HepG2 (cell line): Measurements from ENCODE around the gene DLL1. TPM values are rescaled to one million over a fixed set of nuclear protein-coding genes. Genes with fewer than 3 reads are reported as not detected.

ENCODE experiments used
- ATAC-seq: fragments of 200-7000 bp; cut with Tn5 transposase; 3 replicates; pipeline ENCODE4 v1.9.1; 2020; ENCODE audit warnings: mild to moderate bottlenecking, moderate library complexity
- BruUV-seq: library from RNA; stranded (reverse); fragments of 400-500 nt; replicated peaks from 2 replicates; lab custom pipeline; 2021; lab: Mats Ljungman, UMichigan
- CTCF ChIA-PET: fragments of 300-600 bp; formaldehyde crosslinking; extraction: SDS; loops from one replicate; lab custom pipeline; 2021; ENCODE audit warnings: low total read pairs, inconsistent platforms, low intra/inter-chr PET ratio; lab: Yijun Ruan, JAX
- POLR2A ChIA-PET: fragments of 350-600 bp; sonication (Branson Sonifier 250); formaldehyde crosslinking; loops from one replicate; lab custom pipeline; 2020; ENCODE audit warnings: antibody characterized with exemption, inconsistent platforms; lab: Yijun Ruan, JAX
- DNase-seq: peaks from one replicate; pipeline ENCODE4 v3.0.0-alpha.2; 2015; ENCODE audit warnings: low spot score
- FAIRE-seq: peaks from 3 replicates; lab custom pipeline; 2011; peaks lifted over from hg19 to GRCh38; lab: Jason Lieb, UNC
- H2AFZ ChIP-seq: one replicate; pipeline ENCODE4 v1.6.1; 2011; ENCODE audit warnings: low read length, inconsistent platforms
- H3K27ac ChIP-seq: fragments of 300-600 bp; 3 replicates; pipeline ENCODE4 v1.8.0; 2011; ENCODE audit warnings: mixed run types, mild to moderate bottlenecking, mixed read lengths, low read length, inconsistent platforms; ENCODE audit not compliant: insufficient read depth; ENCODE audit errors: extremely low read length
- H3K27me3 ChIP-seq, 2 experiments: fragments of 200-600 bp in 1 of 2; 2 replicates in 1 of 2; 3 replicates in 1 of 2; pipeline versions ENCODE4 v1.6.0 to v1.8.0; 2011; ENCODE audit warnings: low read length in 2 of 2, mild to moderate bottlenecking in 2 of 2, moderate library complexity in 2 of 2, inconsistent platforms in 1 of 2; ENCODE audit not compliant: insufficient read depth in 2 of 2, control insufficient read depth in 1 of 2
- H3K36me3 ChIP-seq, 2 experiments: fragments of 200-600 bp in 1 of 2; replicated peaks in 1 of 2; 2 replicates in 1 of 2; 3 replicates in 1 of 2; pipeline versions ENCODE4 v1.5.1 to v1.8.0; 2011; ENCODE audit warnings: low read length in 2 of 2, inconsistent platforms in 1 of 2; ENCODE audit not compliant: insufficient read depth in 2 of 2, control insufficient read depth in 1 of 2
- H3K4me1 ChIP-seq: 2 replicates; pipeline ENCODE4 v1.5.1; 2012; ENCODE audit warnings: low read length, inconsistent platforms; ENCODE audit not compliant: insufficient read depth
- H3K4me2 ChIP-seq: 2 replicates; pipeline ENCODE4 v1.6.0; 2011; ENCODE audit warnings: low read depth, low read length, inconsistent platforms
- H3K4me3 ChIP-seq, 3 experiments: fragments of 200-600 bp in 1 of 3; sonication (generic), shearing (Covaris generic) in 1 of 3; replicated peaks in 1 of 3; 2 replicates each; pipeline ENCODE4 v1.5.1; 2011 to 2016; ENCODE audit warnings: low read length in 3 of 3, inconsistent platforms in 2 of 3, low read depth in 2 of 3, mild to moderate bottlenecking in 2 of 3, control low read depth in 1 of 3, mixed read lengths in 1 of 3; ENCODE audit not compliant: insufficient read depth in 1 of 3
- H3K79me2 ChIP-seq: one replicate; pipeline ENCODE4 v1.6.1; 2011; ENCODE audit warnings: low read length, inconsistent platforms; ENCODE audit not compliant: insufficient read depth
- H3K9ac ChIP-seq: 2 replicates; pipeline ENCODE4 v1.6.0; 2011; ENCODE audit warnings: mild to moderate bottlenecking, low read depth, low read length, inconsistent platforms; ENCODE audit not compliant: insufficient read depth
- H3K9me3 ChIP-seq: 2 replicates; pipeline ENCODE4 v1.5.1; 2012; ENCODE audit warnings: mild to moderate bottlenecking, low read length
- H4K20me1 ChIP-seq: 2 replicates; pipeline ENCODE4 v1.6.0; 2011; ENCODE audit warnings: inconsistent platforms, mild to moderate bottlenecking, low read length, moderate library complexity; ENCODE audit not compliant: insufficient read depth
- HOXA9 ChIP-seq: sonication (generic); formaldehyde crosslinking; IDR thresholded peaks from 2 replicates; pipeline ENCODE4 v1.8.1; 2022; ENCODE audit warnings: missing genetic modification reagents, mild to moderate bottlenecking, moderate library complexity, borderline replicate concordance
- PCBP1 ChIP-seq: fragments of 200-400 bp; formaldehyde crosslinking; IDR thresholded peaks from 2 replicates; pipeline ENCODE4 v1.6.1; 2017; ENCODE audit warnings: mild to moderate bottlenecking, low read depth, low read length, borderline replicate concordance
- SRF ChIP-seq: IDR thresholded peaks from 2 replicates; pipeline ENCODE4 v1.6.1; 2011; ENCODE audit warnings: mild to moderate bottlenecking, low read depth, low read length, moderate library complexity
- STAG1 ChIP-seq: sonication (generic); formaldehyde crosslinking; IDR thresholded peaks from 2 replicates; pipeline ENCODE4 v1.4.0; 2020; ENCODE audit warnings: missing genetic modification reagents
- ZNF282 ChIP-seq: fragments of 450-650 bp; IDR thresholded peaks from 2 replicates; pipeline ENCODE4 v1.6.1; 2018; ENCODE audit not compliant: partially characterized antibody
- ZNF773 ChIP-seq: sonication (generic); formaldehyde crosslinking; IDR thresholded peaks from 2 replicates; pipeline ENCODE4 v1.4.0; 2020; ENCODE audit warnings: missing genetic modification reagents, borderline replicate concordance
- WGBS: methylation state at CpG from one replicate; pipeline ENCODE4 v1.1.6; 2017; ENCODE audit warnings: low lambda C conversion rate; 5-methylcytosine and 5-hydroxymethylcytosine counted together
- in situ Hi-C: cut with HindIII; loops from 2 replicates; pipeline ENCODE4 v1.10.0; 2017; ENCODE audit warnings: low pct_unique_long_range_greater_than_20kb; ENCODE audit not compliant: extremely low pct_ligation_motif_present
- intact Hi-C: fragments of 100-400 bp; cut with micrococcal nuclease; formaldehyde crosslinking; loops from one replicate; pipeline ENCODE4 v1.10.0; 2022; ENCODE audit not compliant: unreplicated experiment
- polyA plus RNA-seq, 8 experiments: library from polyadenylated mRNA; depleted of rRNA in 3 of 8; stranded (reverse) in 7 of 8; unstranded in 1 of 8; fragments of >200 nt; fragmentation: Illumina TruSeq in 4 of 8; extraction: Trizol in 4 of 8; gene quantifications; 2 replicates each; pipeline versions ENCODE4 v1.2.1 to v1.2.3, GENCODE V29; 2011 to 2016; ENCODE audit warnings: low read depth in 4 of 8, missing spikeins in 1 of 8, mixed read lengths in 1 of 8; ENCODE audit not compliant: insufficient read depth in 1 of 8
- total RNA-seq, 5 experiments: library from RNA; depleted of rRNA; stranded (reverse); fragments of >200 nt; fragmentation: Illumina TruSeq; extraction: Trizol; gene quantifications; 2 replicates each; pipeline ENCODE4 v1.2.3, GENCODE V29; 2016; ENCODE audit warnings: low read depth in 1 of 5

DLL1 gene
- total and polyA plus RNA-seq, 2 of the 13 experiments (the other 11 are each of a cell fraction or from before 2014, with no cell fraction given): not detected

DNA sequence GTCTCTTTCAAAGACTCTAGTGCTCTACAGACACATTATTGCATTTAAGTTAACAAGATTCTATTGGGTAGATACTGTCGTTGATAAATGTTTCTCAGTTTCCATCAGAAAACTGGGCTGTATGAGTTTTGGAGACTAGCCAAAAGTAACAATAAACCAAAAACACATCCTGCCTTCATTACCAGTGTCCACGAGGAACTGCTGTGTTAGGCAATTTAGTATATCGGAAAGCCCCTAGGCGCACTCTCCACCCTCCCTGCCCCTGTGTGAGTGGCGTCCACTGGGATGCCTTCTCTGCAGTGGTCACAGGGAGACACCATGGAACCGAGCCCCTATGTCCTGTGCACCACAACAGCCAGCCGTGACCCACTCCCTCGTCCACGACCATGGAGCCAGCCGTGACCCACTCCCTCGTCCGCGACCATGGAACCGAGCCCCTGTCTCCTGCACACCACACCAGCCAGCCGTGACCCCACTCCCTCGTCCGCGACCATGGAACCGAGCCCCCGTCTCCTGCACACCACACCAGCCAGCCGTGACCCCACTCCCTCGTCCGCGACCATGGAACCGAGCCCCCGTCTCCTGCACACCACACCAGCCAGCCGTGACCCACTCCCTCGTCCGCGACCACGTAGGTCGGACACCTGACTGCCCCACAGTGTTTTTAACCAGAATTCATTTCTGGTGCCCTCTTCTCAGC lies 35.3 kb downstream of the DLL1 start (continued):
- TF ChIP-seq PCBP1 (no peak), ZNF282 (no peak), HOXA9 (CRISPR knock-in tag) (no peak), STAG1 (CRISPR knock-in tag) (no peak)

DNA sequence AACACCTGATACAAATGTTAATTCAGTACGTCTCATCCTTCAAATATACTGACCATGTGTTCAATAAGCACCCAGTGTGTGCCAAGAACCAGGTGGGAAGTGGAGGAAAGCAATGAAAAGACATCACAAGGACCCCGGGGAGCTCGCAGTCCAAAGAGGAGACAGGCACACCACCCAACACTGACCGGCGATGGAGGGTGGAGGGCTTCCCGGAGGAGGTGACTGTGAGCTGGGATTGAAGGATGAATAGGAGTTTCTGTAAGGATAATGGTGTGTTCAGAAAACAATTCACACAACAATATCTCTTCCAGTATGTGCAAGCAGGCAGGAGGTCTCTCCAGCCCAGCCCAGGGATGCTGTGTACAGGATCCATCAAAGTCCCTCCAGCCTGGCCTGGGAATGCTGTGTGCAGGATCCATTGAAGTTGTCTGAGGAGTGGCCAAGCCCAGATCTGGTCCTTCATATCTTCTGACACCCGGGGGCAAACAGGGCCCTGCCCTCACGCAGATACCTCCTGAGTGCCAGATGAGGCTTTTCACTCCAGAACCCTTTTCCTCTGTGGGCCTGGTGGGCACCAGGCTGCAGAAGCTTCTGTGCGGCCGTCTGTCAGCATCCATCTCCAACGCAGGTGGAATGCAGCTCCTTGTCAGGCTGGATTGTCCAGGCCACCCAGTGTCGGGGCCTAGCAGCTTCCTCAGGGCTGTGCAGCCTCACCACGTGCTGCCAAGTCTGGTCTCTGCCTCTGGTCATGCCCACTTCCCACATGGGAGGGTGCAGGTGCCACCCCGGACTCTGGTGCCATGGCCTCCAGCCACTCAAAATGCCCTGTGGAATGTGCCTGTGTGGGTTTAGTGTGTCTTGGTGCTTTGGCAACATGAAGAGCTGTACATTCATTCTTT lies 36.3 kb downstream of the DLL1 start:
- Histone ChIP-seq H3K9ac (no peak overlapping the region), H2AFZ (no peak overlapping the region), H3K4me3 (no peak overlapping the region), H3K9me3 (no peaks in the 10 kb centered on the region), H4K20me1 (no peaks in the 10 kb centered on the region), H3K4me1 (no peaks in the 10 kb centered on the region), H3K4me2 (no peak overlapping the region), H3K36me3 (no peaks in the 10 kb centered on the region), H3K79me2 (no peaks in the 10 kb centered on the region), H3K27me3 (peaks cover 29 to 96% of the 10 kb centered on the region in 2 experiments; a peak in 4 of 5 replicates), H3K27ac (no peak overlapping the region)
- intact Hi-C loops (no loop called here), in situ Hi-C loops (no loop called here)
- DNase-seq (no peak), FAIRE-seq (no peak), ATAC-seq (no peak)
- TF ChIP-seq ZNF773 (CRISPR knock-in tag): no peak
- TF ChIP-seq SRF: no peak
- ChIA-PET POLR2A (no interaction called here), CTCF (no interaction called here)
- BruUV-seq: no TSS peak
- 19% methylated on average over 14 of the region's 14 CpGs for WGBS
